Subcutaneous preadipocyte (primary cell): Measurements from ENCODE around the gene TARS3. TPM values are rescaled to one million over a fixed set of nuclear protein-coding genes. Genes with fewer than 3 reads are reported as not detected.

Source experiments
- small RNA-seq: library from RNA; depleted of rRNA; stranded (forward); fragments of <200 nt; gene quantifications from one replicate; pipeline ENCODE3, GENCODE V24; 2012
- total RNA-seq: library from RNA; depleted of rRNA; stranded (reverse); fragments of >200 nt; gene quantifications from 2 replicates; pipeline ENCODE4 v1.2.3, GENCODE V29; 2012

Gene TARS3
- total RNA-seq = 7.8 and 9.2 TPM in 2 replicates

DNA sequence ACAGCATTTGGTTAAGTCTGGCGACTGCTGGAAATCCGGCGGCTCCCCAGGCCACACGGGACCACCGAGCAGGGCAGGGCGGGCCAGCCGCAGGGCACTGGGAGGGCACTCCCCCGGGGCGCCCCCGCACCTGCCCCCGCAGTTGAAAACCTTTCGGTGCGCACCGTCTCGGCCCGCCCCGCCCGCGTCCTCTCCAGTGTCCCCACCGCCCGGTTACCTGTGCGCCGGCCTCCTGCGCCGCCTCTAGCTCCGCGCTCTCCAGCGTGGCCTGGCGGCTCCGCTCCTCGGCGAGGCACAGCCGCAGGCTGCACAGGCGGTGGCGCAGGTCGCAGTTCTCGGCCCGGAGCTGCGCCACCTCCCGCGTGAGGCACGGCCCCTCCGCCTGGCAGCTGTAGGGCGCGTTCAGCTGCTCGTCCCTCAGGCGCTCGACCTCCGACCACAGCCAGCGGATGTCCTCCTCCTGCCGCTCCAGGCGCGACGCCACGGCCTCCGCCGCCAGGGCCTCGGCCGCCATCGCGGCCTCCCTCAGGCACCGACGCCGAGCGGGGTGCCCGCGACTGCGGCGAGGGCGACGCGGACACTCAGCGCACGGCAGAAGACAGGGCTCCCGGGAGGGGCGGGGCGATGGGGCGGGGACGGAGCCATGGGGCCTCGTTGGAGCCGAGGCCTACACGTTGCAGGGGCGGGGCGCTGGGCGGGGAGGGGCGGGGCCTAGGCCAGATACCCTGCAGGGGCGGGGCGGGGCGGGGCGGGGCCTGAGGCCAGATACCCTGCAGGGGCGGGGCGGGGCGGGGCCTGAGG is at the start of gene TARS3:
TSS of gene TARS3 (minus strand) at position 600 of the 801 bp plus-strand sequence. CDS start at position 514, 86 bp downstream.

DNA sequence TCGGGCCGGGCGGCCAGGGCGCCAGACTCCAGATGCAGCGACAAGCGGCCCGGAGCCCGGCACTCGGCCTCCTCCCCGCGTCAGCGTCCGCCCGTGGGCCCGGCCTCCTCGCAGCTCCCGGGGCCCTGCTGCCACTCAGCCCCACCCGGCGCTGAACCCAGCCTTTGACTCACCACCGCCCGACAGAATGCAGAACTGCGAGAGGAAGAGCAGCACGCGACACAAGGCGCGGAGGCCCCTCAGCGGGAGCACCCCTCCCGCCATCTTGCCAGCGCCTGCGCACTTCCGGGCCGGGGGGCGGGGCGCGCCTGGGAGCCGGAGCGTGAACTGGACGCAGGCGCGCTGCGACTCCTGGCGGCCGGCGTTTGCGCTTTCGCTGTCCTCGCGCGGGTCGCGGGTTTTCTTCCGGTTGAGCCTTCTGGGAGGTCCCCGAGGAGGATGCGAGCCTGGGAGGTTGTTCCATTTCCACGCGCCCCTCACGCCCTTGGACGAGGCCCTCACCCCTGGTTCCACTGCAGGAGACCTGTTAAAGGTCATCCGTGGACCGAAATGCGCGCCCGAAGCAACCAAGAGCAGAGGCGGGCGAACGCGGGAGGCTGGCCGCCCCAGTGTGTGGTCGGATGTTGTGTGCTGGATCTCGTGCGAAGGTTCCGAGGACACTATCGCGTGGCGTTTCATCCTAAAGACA is 72.0 kb downstream of the TARS3 start, which contains the start of gene TM2D3:
TSS of gene TM2D3 (minus strand) at position 284 of the 688 bp plus-strand sequence. CDS start at position 264, 20 bp downstream.

Small RNAs within 50 kb of the gene (small RNA-seq; reads per million reads assigned to genes)
- gene RN7SL209P (not detected), gene RNU6-807P (not detected)

Other genes starting within 250 kb of the TARS3 start
- 1.8 and 2.9 TPM in 2 replicates for gene PCSK6, start 234.8 kb downstream of the TARS3 start, total RNA-seq
- gene TM2D3, start 72.1 kb downstream of the TARS3 start, total RNA-seq = 25.0 and 28.7 TPM in 2 replicates
- gene OR4F6, start 79.0 kb upstream of the TARS3 start, total RNA-seq = not detected in 2 replicates
- gene OR4F15, start 87.7 kb upstream of the TARS3 start, total RNA-seq = not detected in 2 replicates